Neuronal stem cell (in vitro differentiated cells): ENCODE measurements around the gene KIF1A.
A peak's percentile ranks its signal among the peaks of the same experiment; 100 is the strongest.
"Not testable (repeated sequence)": the region's sequence is repeated elsewhere in the genome, so short reads cannot be mapped to it uniquely, and the experiment has no call there.

Experiments used
- DNase-seq: peaks from one replicate; pipeline ENCODE4 v3.0.0-alpha.2; 2013; ENCODE audit warnings: low spot score
- H2AFZ ChIP-seq: one replicate; pipeline ENCODE4 v1.6.1; 2013; ENCODE audit warnings: mild to moderate bottlenecking, low read length, inconsistent platforms
- H2AK5ac ChIP-seq: 2 replicates; pipeline ENCODE4 v1.6.1; 2013; ENCODE audit warnings: low read depth, mild to moderate bottlenecking, inconsistent platforms, low read length, moderate library complexity, mixed read lengths
- H2BK120ac ChIP-seq: 2 replicates; pipeline ENCODE4 v1.6.1; 2013; ENCODE audit warnings: low read depth, mild to moderate bottlenecking, inconsistent platforms, low read length, moderate library complexity, mixed read lengths
- H2BK12ac ChIP-seq: one replicate; pipeline ENCODE4 v1.6.1; 2013; ENCODE audit warnings: low read length, inconsistent platforms
- H2BK15ac ChIP-seq: 2 replicates; pipeline ENCODE4 v1.6.1; 2013; ENCODE audit warnings: mild to moderate bottlenecking, low read length, inconsistent platforms, mixed read lengths
- H2BK5ac ChIP-seq: one replicate; pipeline ENCODE4 v1.6.1; 2013; ENCODE audit warnings: inconsistent platforms, mild to moderate bottlenecking, low read length, moderate library complexity
- H3K14ac ChIP-seq: one replicate; pipeline ENCODE4 v1.6.1; 2013; ENCODE audit warnings: low read length, inconsistent platforms
- H3K18ac ChIP-seq: 2 replicates; pipeline ENCODE4 v1.6.1; 2013; ENCODE audit warnings: low read length, inconsistent platforms
- H3K23ac ChIP-seq: 2 replicates; pipeline ENCODE4 v1.6.1; 2013; ENCODE audit warnings: low read depth, mild to moderate bottlenecking, mixed read lengths, low read length, inconsistent platforms; ENCODE audit not compliant: poor library complexity
- H3K27ac ChIP-seq: replicated peaks from 3 replicates; pipeline ENCODE4 v1.5.1; 2013; ENCODE audit warnings: low read length, inconsistent platforms
- H3K27me3 ChIP-seq, 3 experiments: 2 replicates each; pipeline ENCODE4 v1.6.1; 2013; ENCODE audit warnings: low read length in 3 of 3, mild to moderate bottlenecking in 2 of 3, inconsistent platforms in 1 of 3, low read depth in 1 of 3, mixed read lengths in 1 of 3, moderate library complexity in 1 of 3; ENCODE audit not compliant: control insufficient read depth in 3 of 3, insufficient read depth in 3 of 3
- H3K36me3 ChIP-seq, 2 donors: replicated peaks in 1 of 2; 2 replicates each; pipeline ENCODE4 v1.6.1; 2013; ENCODE audit warnings: low read length in 2 of 2; ENCODE audit not compliant: control insufficient read depth in 2 of 2, insufficient read depth in 2 of 2
- H3K4ac ChIP-seq: 2 replicates; pipeline ENCODE4 v1.6.1; 2013; ENCODE audit warnings: inconsistent platforms, mild to moderate bottlenecking, low read length, moderate library complexity
- H3K4me1 ChIP-seq, 2 donors: 1 replicate in 1 of 2; 2 replicates in 1 of 2; pipeline ENCODE4 v1.6.1; 2013; ENCODE audit warnings: low read length in 2 of 2, low read depth in 1 of 2; ENCODE audit not compliant: control insufficient read depth in 2 of 2, insufficient read depth in 1 of 2
- H3K4me2 ChIP-seq: one replicate; pipeline ENCODE4 v1.6.1; 2013; ENCODE audit warnings: mild to moderate bottlenecking, low read length, inconsistent platforms; ENCODE audit not compliant: insufficient read depth, poor library complexity, severe bottlenecking
- H3K4me3 ChIP-seq, 2 donors: 2 replicates each; pipeline ENCODE4 v1.5.1; 2013; ENCODE audit warnings: low read length in 2 of 2, mild to moderate bottlenecking in 2 of 2, inconsistent platforms in 1 of 2, moderate library complexity in 1 of 2
- H3K79me1 ChIP-seq: one replicate; pipeline ENCODE4 v1.6.1; 2013; ENCODE audit warnings: low read depth, mild to moderate bottlenecking, inconsistent platforms, low read length, moderate library complexity
- H3K9ac ChIP-seq: one replicate; pipeline ENCODE4 v1.6.1; 2013; ENCODE audit warnings: mild to moderate bottlenecking, low read depth, low read length, inconsistent platforms; ENCODE audit not compliant: poor library complexity
- H3K9me3 ChIP-seq, 2 donors: replicated peaks in 1 of 2; 2 replicates each; pipeline versions ENCODE3 to v1.6.1; 2013; ENCODE audit warnings: low read length in 2 of 2, mild to moderate bottlenecking in 2 of 2, inconsistent platforms in 1 of 2, low read depth in 1 of 2, mixed read lengths in 1 of 2, moderate library complexity in 1 of 2; ENCODE audit not compliant: control insufficient read depth in 2 of 2, insufficient read depth in 1 of 2
- H4K8ac ChIP-seq: one replicate; pipeline ENCODE4 v1.6.1; 2013; ENCODE audit warnings: low read depth, mild to moderate bottlenecking, inconsistent platforms, low read length, moderate library complexity
- H4K91ac ChIP-seq: one replicate; pipeline ENCODE4 v1.6.1; 2013; ENCODE audit warnings: low read length, low read depth, mild to moderate bottlenecking, inconsistent platforms; ENCODE audit not compliant: poor library complexity
- WGBS, 2 donors: extraction: QIAGEN DNeasy Blood & Tissue Kit; methylation state at CpG; one replicate each; pipeline ENCODE4 v1.1.7; 2013; ENCODE audit warnings: missing lambda C conversion rate in 2 of 2, mixed read lengths in 1 of 2; ENCODE audit not compliant: insufficient read length in 2 of 2, insufficient replicate concordance in 1 of 2; ENCODE audit errors: extremely low coverage in 2 of 2; 5-methylcytosine and 5-hydroxymethylcytosine counted together

KIF1A gene

DNA sequence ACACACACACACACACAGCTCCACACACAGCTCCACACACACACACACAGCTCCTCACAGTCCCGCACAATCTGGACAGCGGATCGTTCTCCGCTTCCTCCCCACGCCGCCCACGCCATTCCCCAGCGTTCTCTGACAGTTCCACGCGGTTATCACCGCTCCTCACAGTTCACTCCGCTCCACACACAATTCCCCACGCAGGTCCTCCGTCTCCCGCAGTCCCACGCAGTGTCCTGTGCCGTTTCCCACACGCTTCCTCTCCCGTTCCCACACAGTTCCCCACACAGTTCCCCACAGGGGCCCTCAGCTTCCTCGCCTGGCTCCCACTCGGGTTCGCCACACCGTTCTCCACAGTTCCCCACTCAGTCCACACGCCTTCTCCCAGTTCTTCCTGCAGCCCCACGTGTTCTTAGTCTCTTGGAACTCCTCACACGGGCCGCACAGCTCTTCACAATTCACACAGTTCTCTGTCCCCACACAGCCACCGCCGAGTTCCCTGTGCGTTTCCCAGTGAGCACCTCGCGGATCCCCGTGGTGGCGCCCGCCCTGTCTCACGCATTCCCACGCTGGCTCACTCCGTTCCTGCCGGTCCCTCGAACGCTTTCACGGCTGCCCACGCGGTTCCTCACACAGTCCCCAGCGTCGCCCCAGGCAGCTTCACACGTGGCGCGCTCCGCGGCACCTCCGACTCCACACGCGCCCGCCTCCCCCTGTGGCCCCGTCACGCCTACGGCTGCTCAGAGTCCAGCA lies 38.4 kb downstream of the KIF1A start:
- Histone ChIP-seq H3K9ac (no peak overlapping the region), H3K36me3 (peaks cover 39 to 47% of the 10 kb centered on the region in 2 donors), H3K4ac (no peak overlapping the region), H3K14ac (peak overlapping the region; percentile 31), H3K9me3 (peaks cover 0 to 2% of the 10 kb centered on the region in 2 donors), H4K8ac (no peak overlapping the region), H2BK5ac (no peak overlapping the region), H2AK5ac (no peak overlapping the region), H2AFZ (no peak overlapping the region), H3K23ac (no peak overlapping the region), H3K18ac (peak overlapping the region; percentile 81), H3K4me2 (no peak overlapping the region), H3K79me1 (peaks cover 12% of the 10 kb centered on the region), H4K91ac (peak overlapping the region; percentile 64), H3K4me3 (peak overlapping the region in 1 of 2 donors; percentile 50), H2BK120ac (peak overlapping the region; percentile 47), H3K27ac (no peak overlapping the region), H2BK12ac (no peak overlapping the region), H3K4me1 (no peaks in the 10 kb centered on the region), H2BK15ac (no peak overlapping the region), H3K27me3 (no peaks in the 10 kb centered on the region)
- no CpG with 5 or more reads among the region's 58 CpGs for WGBS, 2 donors
- DNase-seq: no peak

DNA sequence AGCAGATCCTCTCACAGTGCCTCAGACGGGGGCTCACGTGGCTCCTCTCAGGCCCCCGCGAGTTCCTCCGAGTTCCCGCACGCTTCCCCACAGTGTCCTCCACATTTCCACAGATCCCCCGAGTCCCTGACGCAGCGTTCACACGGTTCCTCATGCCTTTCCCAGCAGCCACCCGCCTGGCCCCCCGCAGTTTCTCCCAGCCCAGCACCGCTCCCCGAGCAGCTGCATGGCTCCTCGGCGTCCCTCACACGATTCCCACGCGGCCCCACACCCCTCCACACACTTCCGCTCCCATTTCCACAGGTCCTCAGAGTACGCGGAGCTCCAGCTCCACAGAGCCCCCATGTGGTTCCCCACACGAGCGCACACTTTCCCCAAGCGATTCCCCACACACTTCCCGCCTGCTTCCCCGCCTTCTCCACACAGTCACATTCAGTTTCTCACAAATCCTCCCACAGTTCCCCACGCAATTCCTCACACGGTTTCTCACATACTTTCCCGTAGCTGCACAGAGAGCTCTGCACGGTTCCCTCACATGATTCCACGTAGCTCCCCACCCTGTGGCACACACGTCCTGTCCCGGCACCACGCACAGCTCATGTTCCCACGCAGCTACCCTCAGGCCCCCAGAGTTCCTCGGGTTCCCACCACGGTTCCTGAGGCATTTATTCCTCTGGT lies 39.9 kb downstream of the KIF1A start:
- Histone ChIP-seq H3K4me2 (no peak overlapping the region), H3K14ac (peak overlapping the region; percentile 31), H3K18ac (no peak overlapping the region), H4K8ac (no peak overlapping the region), H3K27ac (no peak overlapping the region), H3K79me1 (peaks cover 9% of the 10 kb centered on the region), H2BK12ac (no peak overlapping the region), H3K9ac (no peak overlapping the region), H2BK5ac (peak overlapping the region; percentile 0), H3K4me1 (no peaks in the 10 kb centered on the region), H3K9me3 (peaks cover 0 to 2% of the 10 kb centered on the region in 2 donors), H2AFZ (no peak overlapping the region), H2BK120ac (no peak overlapping the region), H2BK15ac (no peak overlapping the region), H3K4me3 (no peak overlapping the region), H3K27me3 (no peaks in the 10 kb centered on the region), H3K23ac (no peak overlapping the region), H4K91ac (no peak overlapping the region), H3K36me3 (peaks cover 35 to 47% of the 10 kb centered on the region in 2 donors), H3K4ac (no peak overlapping the region), H2AK5ac (no peak overlapping the region)
- no CpG with 5 or more reads among the region's 39 CpGs for WGBS, 2 donors
- DNase-seq: no peak

DNA sequence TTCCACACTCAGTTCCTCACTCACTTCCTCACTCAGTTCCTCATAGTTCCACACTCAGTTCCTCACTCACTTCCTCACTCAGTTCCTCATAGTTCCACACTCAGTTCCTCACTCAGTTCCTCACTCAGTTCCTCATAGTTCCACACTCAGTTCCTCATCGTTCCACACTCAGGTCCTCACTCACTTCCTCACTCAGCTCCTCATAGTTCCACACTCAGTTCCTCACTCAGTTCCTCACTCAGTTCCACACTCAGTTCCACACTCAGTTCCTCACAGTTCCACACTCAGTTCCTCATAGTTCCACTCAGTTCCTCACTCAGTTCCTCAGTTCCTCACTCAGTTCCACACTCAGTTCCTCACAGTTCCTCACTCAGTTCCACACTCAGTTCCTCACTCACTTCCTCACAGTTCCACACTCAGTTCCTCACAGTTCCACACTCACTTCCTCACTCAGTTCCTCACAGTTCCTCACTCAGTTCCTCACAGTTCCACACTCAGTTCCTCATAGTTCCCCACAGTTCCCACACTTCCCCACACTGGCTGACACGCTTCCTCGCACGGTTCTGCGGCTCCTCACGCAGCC lies 40.7 kb downstream of the KIF1A start:
- H3K4me2 ChIP-seq: not testable (repeated sequence)

DNA sequence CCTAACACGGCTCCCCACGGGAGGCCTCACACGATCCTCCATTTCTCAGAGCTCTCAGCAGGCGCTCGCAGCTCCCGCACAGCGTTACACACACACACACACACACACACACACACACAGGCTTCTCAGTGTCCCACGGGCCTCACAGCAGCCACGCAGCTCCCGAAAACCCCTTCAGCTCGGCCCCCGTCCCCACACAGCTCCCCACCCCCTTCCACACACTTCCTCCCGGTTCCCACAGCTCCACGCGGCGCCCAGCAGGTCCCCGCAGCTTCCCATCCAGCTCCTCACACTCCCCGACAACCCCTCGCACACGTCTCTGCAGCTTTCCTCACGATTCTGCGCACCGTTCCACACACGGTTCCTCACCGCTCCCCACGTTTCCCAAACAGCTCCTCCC lies 41.6 kb downstream of the KIF1A start:
- Histone ChIP-seq H3K4me3 (peak overlapping the region in 1 of 2 donors; percentile 5), H2BK5ac (no peak overlapping the region), H2AFZ (no peak overlapping the region), H3K14ac (peak overlapping the region; percentile 71), H3K18ac (no peak overlapping the region), H3K36me3 (peaks cover 35 to 45% of the 10 kb centered on the region in 2 donors), H2AK5ac (no peak overlapping the region), H3K79me1 (peaks cover 2% of the 10 kb centered on the region), H3K27me3 (no peaks in the 10 kb centered on the region), H3K4me2 (no peak overlapping the region), H3K23ac (peak overlapping the region; percentile 85), H3K4me1 (no peaks in the 10 kb centered on the region), H3K9ac (peak overlapping the region; percentile 70), H3K4ac (no peak overlapping the region), H3K27ac (peak overlapping the region; percentile 35), H2BK120ac (no peak overlapping the region), H4K91ac (no peak overlapping the region), H4K8ac (peak overlapping the region; percentile 65), H2BK15ac (no peak overlapping the region), H2BK12ac (no peak overlapping the region), H3K9me3 (peaks cover 0 to 2% of the 10 kb centered on the region in 2 donors)
- WGBS, 2 donors: 100% methylated on average over 5 of the region's 26 CpGs; no CpG with 5 or more reads in 1 of the 2 donors
- no peak for DNase-seq

More for the DNA sequence above, 40.7 kb downstream of the KIF1A start:
- DNase-seq, H2BK12ac ChIP-seq, H3K9ac ChIP-seq, H3K79me1 ChIP-seq, H2AK5ac ChIP-seq, H2AFZ ChIP-seq, H3K23ac ChIP-seq, H4K91ac ChIP-seq, H3K4me1 ChIP-seq, H2BK120ac ChIP-seq, H4K8ac ChIP-seq, H3K18ac ChIP-seq, H3K14ac ChIP-seq, H3K27ac ChIP-seq, H3K9me3 ChIP-seq, H2BK5ac ChIP-seq, H3K4ac ChIP-seq, H2BK15ac ChIP-seq, H3K27me3 ChIP-seq: not testable (repeated sequence)
- WGBS, 2 donors: no CpG with 5 or more reads among the region's 6 CpGs
- Histone ChIP-seq H3K4me3 (peak overlapping the region in 1 of 2 donors; percentile 29), H3K36me3 (peaks cover 34 to 47% of the 10 kb centered on the region in 2 donors)
